NB4 (cell line): ENCODE results near the gene ZCCHC24.

Source experiments
- CTCF ChIP-seq: IDR thresholded peaks from one replicate; pipeline ENCODE4 v1.5.1; 2012; ENCODE audit warnings: low read depth, low read length
- MAX ChIP-seq: IDR thresholded peaks from 2 replicates; pipeline ENCODE4 v1.6.1; 2011; ENCODE audit warnings: low read depth, low read length
- MYC ChIP-seq: IDR thresholded peaks from 2 replicates; pipeline ENCODE4 v1.6.1; 2011; ENCODE audit warnings: low read depth, low read length
- POLR2A ChIP-seq: IDR thresholded peaks from 2 replicates; pipeline ENCODE4 v1.6.1; 2011; ENCODE audit warnings: mild to moderate bottlenecking; ENCODE audit not compliant: insufficient read length; ENCODE audit errors: extremely low read depth

GRCh38 chr10:79348640-79348988 lies 96.8 kb downstream of the ZCCHC24 start:
- TF ChIP-seq CTCF (no peak), POLR2A (no peak), MAX (no peak), MYC (no peak)
